Fibroblast of skin of left biceps (primary cell): ENCODE data around the gene DMAP1.

Experiments
- DNase-seq, 2 experiments: peaks; one replicate each; pipeline ENCODE4 v3.0.0-alpha.2; 2013; ENCODE audit warnings: low read depth in 2 of 2

Gene DMAP1

DNA sequence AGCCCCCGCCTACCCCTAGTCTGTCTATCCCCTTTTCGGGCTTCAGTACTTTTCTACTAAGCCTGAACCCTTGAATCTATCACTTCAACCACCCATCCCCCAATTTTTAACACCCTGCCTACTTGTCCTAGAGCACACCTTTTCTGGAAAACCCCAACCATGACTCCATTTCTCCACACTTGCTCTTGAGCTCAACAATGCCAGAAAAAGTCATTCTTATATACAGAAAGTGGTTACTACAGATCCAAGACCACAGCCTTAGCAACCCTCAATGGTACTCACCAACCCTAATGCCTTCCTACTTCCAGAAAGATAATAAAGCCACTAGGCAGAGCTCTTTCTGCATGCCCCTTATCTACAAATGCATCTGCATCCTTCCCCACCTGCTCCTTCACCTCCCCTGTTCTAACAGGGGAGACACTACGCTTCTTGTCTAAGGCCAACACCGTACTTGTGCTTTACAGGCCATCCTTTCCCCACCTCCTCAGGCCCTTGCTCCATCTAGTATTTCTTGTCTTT lies 41.2 kb downstream of the DMAP1 start:
- DNase-seq, result no peak

DNA sequence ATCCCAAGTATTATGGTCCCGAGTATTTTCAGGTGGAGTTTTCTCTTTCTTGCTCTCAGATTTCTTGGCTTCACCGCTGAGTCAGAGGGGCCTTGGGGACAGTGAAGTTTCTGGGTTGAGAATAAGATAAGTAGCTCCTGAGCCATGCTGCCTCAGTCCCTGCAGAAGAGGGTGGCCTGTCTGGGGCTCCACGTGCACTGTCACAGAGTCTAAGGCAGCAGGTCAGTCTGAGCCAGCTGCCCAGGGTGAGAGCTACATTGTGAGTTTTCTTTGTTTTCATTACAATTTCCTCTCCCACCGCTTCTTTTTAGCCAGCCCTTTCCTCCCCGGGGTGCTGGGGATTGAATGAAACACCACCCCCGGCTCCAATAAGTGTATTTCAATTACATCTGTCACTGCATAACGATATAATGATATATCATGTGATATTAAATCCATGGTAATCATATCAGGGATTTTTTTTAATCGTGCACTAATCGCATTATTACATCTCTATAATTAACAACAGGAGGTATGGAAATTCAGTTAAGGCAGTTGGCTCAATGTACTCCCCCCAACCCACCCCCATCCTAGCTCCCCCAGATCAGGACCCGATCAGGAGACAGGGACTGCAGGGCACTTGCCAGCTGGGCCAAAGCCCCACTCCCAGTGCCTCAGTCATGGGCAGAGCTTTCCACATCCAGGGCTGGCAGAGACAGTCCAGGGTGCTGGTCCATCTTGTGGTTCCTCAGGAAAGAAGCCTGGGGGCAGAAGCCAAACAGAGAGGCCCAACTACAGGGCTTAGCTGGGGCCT lies 43.7 kb downstream of the DMAP1 start:
- no peak for DNase-seq

DNA sequence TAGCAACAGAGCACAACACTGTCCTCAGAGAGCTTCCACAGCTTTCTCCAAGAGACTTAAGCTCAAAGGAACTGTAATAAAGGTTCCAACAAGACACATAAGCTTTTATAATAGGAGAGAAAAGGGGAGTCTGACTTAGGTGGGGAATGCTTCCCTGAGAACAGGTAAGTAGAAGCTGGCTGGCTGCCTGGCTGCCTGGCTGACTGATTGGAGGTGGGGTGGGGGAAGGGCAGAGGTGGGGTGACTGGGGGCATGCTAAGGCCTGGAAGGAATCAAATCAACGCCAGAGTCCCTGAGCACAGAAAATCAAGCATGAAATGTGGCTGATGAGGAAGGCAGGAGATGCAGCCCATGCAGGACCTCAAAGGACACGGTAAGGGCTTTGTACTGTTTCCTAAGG lies 45.8 kb downstream of the DMAP1 start:
- DNase-seq, result no peak

DNA sequence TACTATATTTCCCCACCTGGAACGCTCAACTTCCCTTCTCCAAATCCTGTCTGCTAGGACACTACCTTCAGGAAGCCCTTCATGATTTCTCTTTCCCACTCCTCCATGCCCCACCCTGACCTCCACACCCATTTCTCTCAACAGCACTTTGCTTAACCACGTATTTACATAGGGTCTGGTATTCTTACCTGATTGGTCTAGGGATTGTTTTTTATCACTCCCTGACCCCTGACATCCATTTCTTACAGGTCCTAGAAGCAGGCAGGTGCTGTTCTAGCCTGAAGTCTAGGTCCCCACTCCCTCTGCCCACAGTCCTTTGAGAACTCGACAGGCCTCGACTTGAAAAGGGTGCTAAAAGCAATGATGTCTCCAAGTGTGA lies 47.5 kb downstream of the DMAP1 start:
- DNase-seq, result no peak

DNA sequence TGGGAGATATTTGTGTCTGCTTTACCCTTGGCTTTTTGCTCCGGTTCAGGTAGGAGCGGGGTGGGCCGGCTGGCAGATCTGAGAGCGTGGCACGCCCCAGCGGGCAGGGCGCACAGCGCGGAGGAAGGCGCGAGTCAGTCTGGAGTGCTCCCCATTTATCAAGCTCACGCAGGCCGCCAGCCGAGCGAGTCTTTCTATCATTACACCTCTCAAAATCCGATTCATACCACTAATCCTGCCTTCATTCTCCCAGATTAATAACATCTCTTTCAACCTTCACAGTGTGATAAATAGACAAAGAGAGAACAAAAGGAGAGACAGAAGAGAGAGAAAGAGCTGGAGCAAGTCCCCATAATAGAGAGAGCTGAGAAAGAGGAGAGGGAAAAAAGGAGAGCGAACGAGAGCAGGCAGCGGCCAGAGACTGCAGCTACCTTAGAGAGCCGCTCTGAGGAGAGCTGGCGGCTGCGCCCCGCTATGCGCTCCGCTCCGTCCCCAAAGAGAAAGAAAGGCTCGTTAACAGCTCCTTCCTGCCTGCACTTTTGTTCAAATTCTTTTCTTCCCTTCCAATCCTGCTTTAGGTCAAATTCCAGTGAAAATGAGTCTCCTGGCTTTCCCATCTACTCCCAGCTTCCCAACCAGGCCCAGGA lies 48.0 kb downstream of the DMAP1 start:
- no peak for DNase-seq

DNA sequence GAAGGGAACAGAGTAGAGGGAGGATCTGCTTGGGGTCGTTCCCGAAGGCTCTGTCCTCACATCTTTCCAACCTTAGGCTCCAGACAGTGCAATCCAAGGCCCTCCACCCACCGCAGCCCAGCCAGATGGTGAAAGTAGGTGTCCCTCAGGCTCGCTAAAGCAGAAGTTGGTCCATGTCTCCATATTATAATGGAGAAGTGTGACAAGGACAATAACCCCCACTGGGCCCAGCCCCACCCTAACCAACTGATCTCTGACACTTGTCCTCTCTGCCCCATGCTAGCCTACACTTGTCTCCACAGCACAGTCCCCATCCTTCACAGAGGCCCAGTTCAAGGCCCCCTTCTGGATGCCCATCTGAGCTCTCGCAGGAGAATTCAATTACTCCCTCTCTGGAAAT lies 48.7 kb downstream of the DMAP1 start:
- DNase-seq, result no peak

DNA sequence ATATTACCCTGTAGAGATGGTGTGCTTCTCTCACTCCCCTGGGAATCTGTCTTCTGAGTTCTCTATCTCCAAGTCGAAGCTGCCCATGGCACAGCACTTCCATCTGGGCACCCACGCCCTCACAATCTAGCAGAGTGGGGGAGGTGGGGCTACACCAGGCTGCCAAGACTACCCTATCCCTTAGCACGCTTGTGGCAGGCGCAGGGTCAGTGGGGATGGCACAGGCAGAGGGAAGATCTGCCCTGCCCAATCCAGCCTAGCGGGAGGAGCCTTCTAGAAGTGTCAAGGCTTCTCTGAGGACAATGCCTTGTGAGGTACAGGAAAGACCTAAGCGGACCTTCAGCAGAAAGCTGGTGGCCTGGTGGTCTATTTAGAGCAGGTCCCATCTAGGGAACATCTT lies 49.1 kb downstream of the DMAP1 start:
- no peak for DNase-seq

DNA sequence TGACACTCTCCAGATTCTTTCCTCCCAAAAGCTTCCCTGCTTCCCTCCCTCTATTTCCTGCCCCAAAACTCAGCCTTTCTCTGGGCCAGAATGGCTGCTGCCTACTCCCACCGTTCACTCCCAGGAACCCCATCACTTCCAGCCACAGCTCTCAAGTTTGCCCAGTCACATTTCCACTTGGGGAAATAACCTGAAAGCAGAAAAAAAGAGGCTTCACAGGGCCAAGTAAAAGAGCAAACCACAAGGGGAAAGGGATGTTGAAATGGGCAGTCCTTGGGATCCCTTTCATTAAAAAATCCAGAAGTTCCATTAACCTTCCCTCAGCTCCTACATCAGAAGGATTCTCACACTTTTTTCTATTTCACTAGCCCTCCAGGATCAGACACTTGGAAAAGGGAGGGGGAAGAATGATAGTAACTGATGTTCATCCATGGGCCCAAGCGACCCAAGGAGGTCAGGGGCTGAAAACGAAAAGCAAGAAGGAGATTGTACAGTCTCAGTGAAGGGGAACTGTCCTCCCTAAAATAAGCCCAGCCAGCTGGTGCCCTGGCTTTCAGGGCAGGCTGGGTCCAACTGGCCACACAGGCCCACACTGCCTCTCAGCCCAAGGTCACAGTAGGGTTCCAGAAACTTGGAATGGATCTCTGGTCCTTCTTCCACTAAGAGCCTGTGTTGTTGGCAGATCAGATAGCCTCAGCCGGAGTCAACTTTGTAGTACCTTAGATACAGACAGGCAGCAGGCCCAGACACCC lies 49.7 kb downstream of the DMAP1 start:
- DNase-seq, result no peak

DNA sequence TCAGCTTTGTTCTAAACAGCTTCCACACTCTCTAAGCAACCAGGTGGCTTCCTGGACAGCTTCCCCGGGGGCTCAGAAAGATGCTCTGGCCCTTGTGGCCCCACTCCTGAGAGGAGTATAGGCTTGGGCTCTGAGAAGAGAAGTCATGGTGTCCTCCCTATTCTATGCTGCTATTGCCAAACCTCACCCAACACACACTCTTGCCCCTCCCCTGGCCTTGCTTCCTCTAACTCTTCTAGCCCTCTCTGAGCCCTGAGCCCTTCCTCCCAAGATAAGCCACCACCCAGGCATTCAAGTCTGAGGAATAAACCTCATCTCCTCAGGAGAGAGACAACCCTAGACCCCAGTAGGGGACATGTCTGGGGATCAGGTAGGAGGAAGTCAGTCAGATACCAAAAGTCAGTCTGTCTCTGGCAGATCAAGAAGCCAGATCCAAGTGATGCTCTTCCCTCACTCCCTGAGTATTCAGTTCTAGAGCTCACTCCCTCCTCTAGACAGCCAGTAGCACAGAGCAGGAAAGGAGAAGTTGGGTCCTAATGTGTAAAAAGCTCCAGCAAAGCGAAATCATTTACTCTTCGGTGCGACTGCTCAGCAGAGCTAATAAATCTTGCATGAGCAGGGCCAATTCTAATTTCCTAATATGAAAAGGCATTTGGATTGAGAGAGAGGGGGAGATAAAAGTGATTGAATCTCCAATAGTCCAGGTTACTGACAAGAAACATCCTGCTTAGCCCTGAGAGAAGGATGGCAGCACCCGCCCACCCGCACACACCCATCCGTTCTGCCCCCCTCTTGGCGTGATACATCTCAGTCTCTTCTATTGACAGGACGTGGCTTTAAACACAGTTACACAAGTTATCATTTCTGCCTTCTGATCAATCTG lies 50.5 kb downstream of the DMAP1 start:
- DNase-seq, result no peak

DNA sequence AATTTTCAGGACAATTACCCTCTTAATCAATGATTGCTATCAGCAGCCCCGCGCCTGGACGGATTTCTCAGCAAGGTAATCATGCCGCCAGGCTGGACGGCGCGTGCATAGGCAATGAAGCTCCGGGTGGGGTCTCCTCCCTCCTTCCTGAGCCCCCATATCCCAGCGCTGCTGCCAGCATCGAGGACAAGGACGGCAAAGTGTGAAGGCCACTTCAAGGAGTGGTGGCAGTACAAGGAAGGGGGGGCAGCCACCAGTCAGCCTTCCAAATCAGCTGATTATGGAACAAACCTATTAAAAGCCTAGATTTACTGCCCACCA lies 51.1 kb downstream of the DMAP1 start:
- DNase-seq, result no peak

DNA sequence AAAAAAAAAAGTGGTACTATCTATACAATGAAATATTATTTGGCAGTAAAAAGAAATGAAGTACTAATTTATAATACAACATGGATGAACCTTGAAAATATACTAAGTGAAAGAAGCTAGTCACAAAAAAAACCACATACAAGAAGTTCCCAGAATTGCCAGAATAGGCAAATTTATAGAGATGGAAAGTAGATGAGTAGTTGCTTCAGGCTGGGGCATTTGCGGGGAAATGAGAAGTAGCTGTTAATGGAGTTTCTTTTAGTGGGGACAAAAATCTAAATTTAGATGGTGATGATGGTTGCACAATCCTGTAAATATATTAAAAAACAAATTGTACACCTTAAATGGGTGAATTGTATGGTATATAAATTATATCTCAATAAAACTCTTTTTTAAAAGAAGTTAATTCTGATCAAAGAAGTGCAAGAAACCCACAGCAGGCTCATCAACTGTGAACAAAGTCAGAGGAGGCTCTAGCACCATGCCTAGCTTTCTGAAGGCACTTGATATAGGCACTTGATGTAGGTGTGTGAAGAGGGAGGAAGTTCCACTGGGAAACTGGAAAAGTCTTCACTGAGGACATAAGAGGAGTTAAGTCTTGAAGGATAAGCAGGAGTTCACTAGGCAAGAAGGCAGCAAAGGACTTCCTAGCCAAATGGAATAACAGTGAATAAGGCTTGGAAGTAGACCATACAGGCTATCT lies 52.5 kb downstream of the DMAP1 start:
- DNase-seq, result no peak

DNA sequence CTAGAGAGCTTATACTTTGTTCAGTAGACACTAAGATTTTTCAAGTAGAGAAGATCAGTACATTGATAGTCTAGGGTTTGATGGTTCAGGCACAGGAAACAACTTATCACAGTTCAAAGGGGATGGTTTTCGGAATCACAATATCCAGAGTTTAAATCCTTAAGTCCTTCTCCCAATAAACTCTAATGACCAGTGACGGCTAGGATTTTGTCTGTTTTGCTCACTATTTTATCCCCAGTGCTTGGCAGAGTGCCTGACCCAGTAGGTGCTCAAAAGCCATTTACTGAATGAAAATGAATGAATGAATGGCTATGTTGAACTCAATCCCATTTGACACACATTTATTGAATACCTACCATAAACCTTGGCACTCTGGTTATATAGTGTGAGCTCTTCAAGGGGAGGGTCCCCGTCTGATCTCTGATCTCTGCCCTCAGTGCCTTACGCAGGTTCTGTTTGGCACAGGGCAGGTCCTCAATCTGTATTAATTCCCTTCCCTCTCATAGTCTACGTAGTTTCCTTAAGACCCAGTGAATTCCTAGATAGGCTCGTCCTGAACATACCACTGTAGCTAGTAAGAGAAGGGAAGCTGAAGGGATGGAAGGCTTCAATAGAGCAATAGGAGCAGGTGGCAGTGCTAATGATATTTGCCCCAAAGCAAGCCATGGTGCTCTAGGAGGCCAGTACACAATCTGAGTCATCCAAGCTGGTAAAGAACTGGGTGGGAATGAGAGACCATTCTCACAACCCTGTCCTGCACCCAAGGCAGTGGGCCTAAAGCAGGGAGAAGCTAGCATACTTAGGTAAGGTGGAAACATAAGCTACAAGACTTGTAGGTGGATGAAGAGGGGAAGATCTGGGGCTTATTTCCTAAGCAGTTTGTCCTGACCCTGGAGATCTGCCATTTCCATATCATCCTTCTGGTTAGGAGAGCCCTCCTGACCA lies 53.4 kb downstream of the DMAP1 start:
- no peak for DNase-seq

DNA sequence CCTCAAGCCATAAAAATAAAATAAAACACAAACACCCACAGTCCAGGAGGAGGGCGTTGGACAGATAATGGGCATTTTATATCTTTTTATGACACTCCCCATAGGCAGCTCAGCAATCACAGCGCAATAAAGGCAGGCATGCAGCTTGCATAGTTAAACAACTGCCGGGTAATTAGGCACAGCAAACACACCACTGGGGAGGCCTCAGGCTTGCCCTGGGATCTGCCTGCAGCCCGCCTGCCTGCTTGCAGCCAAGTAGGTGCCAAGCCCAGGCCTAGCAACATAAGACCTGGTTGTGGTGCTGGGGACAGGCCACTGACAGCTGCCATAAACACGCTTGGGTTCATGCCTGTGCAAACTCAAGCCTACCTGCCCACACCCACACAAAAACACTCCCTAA lies 54.2 kb downstream of the DMAP1 start:
- no peak for DNase-seq

DNA sequence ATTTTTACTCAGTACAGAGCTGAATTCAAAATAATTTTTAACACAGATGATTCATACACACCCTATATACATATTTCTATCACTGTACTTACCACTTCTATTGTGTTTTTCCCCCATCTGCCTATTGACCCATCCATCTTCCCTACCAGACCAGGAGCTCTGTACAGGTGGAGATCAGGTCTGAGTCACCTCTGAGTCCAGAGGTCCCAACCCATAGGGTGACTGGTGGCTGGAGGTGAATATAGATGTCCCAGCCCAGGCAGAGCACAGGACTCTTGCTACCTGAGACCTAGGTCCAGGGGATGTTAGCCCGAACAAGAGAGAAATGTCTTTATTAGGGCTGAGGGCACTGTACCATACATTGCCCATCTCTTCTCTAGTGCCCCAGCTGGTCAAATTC lies 54.8 kb downstream of the DMAP1 start:
- no peak for DNase-seq
